HG03520 (cell line): Measurements from ENCODE around the gene EML6.

Experiments used
- ATAC-seq: cut with Tn5 transposase; IDR thresholded peaks from one replicate; pipeline ENCODE4 v1.9.1; 2021; ENCODE audit warnings: mild to moderate bottlenecking, moderate library complexity; ENCODE audit not compliant: unreplicated experiment

EML6 gene

GRCh38 chr2:54902763-54903162 is 179.3 kb downstream of the EML6 start:
- no peak for ATAC-seq

- ATAC-seq = no peak
Measured at GRCh38 chr2:54903736-54904554, 180.5 kb downstream of the EML6 start.

- ATAC-seq = no peak
Measured at GRCh38 chr2:54904836-54905235, 181.4 kb downstream of the EML6 start.

GRCh38 chr2:54906716-54907115 is 183.3 kb downstream of the EML6 start:
- no peak for ATAC-seq

- no peak for ATAC-seq
Measured at GRCh38 chr2:54907663-54908062, 184.2 kb downstream of the EML6 start.

- ATAC-seq = no peak
Measured at GRCh38 chr2:54908591-54908990, 185.1 kb downstream of the EML6 start.

- ATAC-seq = no peak
Measured at GRCh38 chr2:54909001-54909400, 185.5 kb downstream of the EML6 start.

- no peak for ATAC-seq
Measured at GRCh38 chr2:54912305-54912704, 188.8 kb downstream of the EML6 start.

- ATAC-seq = no peak
Measured at GRCh38 chr2:54912893-54913292, 189.4 kb downstream of the EML6 start.

GRCh38 chr2:54914637-54915036 is 191.2 kb downstream of the EML6 start:
- ATAC-seq = no peak

GRCh38 chr2:54915101-54915500 is 191.6 kb downstream of the EML6 start:
- no peak for ATAC-seq

GRCh38 chr2:54916637-54917036 is 193.2 kb downstream of the EML6 start:
- ATAC-seq = no peak

GRCh38 chr2:54918647-54919280 is 195.3 kb downstream of the EML6 start:
- no peak for ATAC-seq

GRCh38 chr2:54920660-54921059 is 197.2 kb downstream of the EML6 start:
- ATAC-seq = no peak

- ATAC-seq = no peak
Measured at GRCh38 chr2:54924121-54924520, 200.7 kb downstream of the EML6 start.

- no peak for ATAC-seq
Measured at GRCh38 chr2:54925022-54925421, 201.6 kb downstream of the EML6 start.

- ATAC-seq = no peak
Measured at GRCh38 chr2:54927085-54927750, 203.8 kb downstream of the EML6 start.

- no peak for ATAC-seq
Measured at GRCh38 chr2:54927751-54928615, 204.5 kb downstream of the EML6 start.

- no peak for ATAC-seq
Measured at GRCh38 chr2:54928719-54929118, 205.3 kb downstream of the EML6 start.

GRCh38 chr2:54931473-54931872 is 208.0 kb downstream of the EML6 start:
- no peak for ATAC-seq

GRCh38 chr2:54935389-54935788 is 211.9 kb downstream of the EML6 start:
- no peak for ATAC-seq
